GM19328 (cell line): ENCODE results near the gene HTT.
"Not testable (repeated sequence)": the region's sequence is repeated elsewhere in the genome, so short reads cannot be mapped to it uniquely, and the experiment has no call there.

Source experiments
- ATAC-seq: cut with Tn5 transposase; IDR thresholded peaks from one replicate; pipeline ENCODE4 v1.9.1; 2021; ENCODE audit warnings: mild to moderate bottlenecking, moderate library complexity; ENCODE audit not compliant: unreplicated experiment

The HTT gene

DNA sequence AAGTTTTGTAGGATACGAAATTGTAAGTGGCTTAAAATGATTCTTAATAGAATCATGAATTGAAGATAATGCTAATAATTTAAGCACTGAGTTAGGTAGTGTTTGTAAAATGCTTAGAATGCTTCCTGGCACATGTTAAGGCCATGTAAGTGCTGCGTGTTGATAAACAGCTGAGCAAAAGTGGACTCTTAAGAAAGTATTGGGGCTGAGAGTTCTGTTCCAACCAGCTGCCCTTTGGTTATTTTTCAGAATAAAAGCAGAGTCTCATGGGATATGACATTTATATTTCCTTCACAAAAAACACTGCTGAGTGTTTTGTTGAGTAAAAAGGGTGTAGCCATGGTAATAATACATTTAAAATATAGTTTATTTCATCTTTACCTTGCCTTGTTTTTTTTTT is 42.5 kb downstream of the HTT start:
- no peak for ATAC-seq

DNA sequence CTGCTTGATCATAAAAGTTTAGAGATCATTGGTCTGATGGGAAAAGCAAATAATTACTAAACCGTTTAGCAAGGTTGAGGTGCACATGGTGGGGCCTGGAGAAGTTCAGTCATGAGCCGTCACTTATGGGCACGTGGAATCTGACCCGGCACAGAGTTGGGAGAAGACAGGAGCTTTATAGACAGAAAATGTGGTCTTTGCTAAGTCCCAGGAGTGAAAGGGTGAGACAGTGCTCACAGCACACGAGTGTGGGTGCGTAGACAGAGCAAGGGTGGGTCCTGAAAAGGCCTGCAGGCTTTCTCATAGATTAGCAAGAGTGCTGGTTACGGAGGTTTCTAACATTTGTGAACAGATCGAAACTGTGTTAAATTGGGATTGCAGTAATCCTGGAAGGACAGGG is 43.8 kb downstream of the HTT start:
- no peak for ATAC-seq

DNA sequence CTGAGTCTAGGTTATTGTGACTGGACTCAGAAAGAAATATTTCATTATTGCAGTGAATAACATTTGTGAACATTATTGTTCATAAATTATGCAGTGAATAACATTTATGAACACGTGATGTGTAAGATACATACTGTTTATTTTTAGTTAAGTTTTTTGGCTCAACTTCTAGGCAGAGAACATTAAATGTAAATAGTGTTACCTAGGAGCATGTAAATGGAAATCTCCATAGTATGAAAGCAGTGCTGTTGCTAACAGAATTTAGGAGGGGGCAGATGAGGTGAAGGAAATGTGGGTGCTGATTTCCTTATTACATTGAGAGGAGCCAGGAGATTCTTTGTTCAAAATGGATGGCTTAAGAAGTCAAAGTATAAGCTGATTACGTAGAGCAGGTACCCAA is 45.0 kb downstream of the HTT start:
- no peak for ATAC-seq

DNA sequence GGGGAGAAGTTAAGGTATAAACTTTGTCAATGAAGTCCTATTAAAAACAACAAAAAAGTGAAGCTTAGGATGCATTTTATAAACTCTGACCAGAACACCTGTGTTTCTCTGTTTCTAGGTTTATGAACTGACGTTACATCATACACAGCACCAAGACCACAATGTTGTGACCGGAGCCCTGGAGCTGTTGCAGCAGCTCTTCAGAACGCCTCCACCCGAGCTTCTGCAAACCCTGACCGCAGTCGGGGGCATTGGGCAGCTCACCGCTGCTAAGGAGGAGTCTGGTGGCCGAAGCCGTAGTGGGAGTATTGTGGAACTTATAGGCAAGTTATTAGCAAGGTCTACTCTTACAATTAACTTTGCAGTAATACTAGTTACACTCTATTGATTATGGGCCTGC is 46.6 kb downstream of the HTT start:
- ATAC-seq = no peak

DNA sequence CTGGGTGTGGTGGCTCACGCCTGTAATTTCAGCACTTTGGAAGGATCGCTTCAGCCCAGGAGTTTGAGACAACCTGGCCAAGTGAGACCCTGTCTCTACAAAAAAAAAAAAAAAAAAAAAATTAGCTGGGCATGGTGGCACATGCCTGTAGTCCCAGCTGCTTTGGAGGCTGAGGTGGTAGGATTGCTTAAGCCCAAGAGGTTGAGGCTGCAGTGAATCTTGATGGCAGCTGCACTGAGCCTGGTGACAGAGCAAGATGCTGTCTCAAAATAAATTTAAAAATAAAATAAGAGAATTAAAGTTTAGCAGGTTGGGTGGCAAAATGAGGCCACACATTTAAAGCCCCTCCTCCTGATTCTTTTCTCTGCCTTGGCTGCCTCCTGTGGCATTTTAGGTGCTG is 47.1 kb downstream of the HTT start:
- ATAC-seq = no peak

DNA sequence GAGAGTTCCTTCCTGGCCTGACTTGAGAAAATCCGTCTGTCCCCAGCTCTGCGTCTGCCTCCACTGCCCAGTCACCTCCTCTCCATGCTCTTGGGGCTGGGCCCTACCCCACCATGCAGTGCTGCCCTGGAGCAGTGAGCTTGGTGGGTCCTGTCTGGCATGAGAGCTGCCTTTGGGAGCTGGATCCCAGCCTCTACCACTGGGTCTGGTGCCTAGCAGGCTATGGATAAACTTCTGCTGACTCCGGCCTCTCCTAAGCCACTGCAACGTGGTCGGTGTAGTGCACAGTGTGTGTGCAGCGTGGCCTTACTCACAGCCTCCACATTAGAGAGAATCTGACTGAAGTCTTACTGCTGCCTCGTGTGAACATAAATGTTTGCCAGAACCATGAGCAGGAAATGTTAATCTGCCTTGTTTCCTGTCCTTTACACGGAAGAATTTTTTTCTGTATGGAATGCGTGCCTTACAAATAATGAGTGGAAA is 47.6 kb downstream of the HTT start:
- no peak for ATAC-seq

DNA sequence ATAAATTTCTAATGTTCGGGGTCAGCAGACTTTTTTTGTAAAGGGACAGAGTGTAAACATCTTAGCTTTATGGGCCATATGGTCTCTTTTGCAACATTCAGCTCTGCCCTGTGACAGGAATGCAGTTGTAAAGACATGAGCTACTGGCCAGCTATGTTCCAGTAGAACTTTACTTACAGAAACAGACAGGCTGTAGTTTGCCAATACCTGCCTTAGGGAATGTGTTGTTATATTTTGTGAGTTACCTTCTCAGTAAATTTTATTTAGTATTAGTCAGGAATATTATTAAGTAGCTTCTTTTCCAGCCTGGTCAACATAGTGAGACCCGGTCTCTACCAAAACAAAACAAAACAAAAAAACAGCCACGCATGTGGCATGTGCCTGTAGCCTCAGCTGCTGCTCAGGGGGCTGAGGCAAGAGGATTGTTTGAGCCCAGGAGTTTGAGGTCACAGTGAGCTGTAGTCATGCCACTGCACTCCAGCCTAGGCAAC is 48.7 kb downstream of the HTT start:
- ATAC-seq = no peak

DNA sequence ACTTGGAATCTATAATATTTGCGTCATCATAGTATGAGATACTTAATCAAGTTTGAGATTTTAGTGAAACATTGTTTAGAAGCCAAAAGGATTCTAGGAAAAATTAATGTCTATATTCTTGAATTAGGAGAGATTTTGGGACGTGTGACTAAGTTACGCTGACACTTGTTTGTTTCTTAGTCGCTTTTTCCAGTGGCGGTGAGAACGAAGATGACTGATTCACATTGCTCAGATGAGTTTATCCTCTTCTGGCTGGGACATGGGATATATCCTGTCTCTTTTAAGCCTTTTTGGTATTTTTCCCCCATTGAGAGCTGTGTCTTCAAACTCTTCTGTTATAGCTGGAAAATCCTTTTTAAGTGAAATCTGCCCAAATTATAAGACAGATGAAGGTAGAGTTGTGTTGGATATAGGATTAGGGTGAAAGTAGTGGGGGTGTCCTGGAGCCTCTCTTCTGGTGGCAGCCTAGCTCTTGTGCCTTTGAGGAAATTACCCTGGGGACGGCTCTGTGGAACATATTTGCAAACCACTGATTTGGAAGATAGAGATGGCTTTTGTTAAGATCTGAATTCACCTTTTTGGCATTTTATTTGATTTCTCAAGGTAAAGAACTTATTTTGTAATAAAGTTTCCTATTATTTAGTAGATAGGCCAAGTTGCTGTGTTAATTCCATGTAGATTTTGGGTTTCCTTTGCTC is 49.7 kb downstream of the HTT start:
- ATAC-seq = no peak

DNA sequence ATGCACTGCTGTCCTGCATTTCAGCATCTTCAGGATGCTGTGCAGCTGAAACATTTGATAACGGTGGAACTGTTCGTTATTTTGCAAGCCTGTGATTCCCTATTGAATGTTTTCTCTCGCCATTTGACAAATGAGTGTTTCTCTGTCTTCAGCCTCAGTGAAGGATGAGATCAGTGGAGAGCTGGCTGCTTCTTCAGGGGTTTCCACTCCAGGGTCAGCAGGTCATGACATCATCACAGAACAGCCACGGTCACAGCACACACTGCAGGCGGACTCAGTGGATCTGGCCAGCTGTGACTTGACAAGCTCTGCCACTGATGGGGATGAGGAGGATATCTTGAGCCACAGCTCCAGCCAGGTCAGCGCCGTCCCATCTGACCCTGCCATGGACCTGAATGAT is 52.6 kb downstream of the HTT start:
- no peak for ATAC-seq

DNA sequence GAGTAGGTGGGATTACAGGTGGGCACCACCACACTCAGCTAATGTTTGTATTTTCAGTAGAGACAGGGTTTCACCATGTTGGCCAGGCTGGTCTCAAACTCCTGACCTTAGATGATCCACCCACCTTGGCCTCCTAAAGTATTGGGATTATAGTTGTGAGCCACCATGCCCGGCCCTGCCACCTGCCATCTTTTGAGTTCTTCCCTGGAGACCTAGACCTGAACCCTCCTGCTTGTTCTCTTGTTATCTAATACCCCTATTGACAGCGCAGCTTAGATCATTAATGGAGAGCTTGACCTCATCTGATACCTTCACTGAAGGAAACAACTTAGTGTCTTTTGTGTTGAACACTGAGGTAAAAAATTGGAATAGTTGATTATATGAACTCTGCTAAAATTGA is 53.6 kb downstream of the HTT start:
- ATAC-seq = no peak

DNA sequence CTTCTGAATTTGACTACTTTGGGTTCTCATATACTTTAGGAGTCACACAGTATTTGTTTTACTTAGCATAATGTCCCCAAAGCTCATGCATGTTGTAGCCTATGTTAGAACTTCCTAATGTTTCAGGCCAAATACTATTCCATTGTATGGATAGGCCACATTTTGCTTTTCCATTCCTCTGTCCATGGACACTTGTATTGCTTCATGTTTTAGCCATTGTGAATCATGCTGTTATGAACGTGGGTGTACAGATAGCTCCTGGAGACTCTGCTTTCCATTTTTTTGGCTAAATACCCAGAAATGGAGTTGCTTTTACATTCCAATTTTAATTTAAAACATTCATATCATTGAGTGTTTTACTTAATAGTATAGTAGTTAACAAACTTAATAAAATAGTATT is 54.5 kb downstream of the HTT start:
- no peak for ATAC-seq

DNA sequence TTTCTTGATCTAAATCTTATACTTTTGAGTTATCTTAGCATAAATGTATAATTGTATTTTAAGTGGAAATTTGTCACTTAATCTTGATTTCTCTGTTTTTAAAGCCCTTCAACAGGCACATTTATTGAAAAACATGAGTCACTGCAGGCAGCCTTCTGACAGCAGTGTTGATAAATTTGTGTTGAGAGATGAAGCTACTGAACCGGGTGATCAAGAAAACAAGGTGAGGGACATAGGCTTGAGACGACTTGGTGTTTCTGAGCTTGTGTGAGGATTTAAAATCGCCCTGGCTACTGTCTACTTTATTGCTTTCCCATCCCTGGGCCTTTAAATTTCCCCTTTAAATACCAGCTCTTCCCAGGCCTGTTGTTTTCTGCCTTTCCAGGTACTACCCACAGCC is 55.7 kb downstream of the HTT start:
- ATAC-seq = no peak

DNA sequence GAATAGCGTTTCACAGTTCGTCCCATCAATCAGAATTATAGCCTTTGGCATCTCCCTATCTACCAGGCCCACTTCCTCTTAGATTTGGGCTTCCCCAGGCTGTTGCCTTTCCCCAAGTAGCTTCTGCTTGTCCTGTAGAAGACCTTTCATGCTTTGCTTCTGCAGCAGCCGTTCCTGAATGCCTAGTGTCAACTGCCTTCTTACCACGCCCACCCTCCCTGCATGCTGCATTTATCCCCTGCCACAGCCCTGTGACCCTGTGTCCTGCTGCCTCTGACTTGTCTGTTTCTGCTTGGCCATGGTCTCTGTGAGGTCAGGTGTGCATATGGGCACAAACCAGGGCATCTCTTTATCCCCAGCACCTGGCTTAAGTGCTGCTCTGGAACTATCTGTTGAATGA is 56.3 kb downstream of the HTT start:
- ATAC-seq = no peak

DNA sequence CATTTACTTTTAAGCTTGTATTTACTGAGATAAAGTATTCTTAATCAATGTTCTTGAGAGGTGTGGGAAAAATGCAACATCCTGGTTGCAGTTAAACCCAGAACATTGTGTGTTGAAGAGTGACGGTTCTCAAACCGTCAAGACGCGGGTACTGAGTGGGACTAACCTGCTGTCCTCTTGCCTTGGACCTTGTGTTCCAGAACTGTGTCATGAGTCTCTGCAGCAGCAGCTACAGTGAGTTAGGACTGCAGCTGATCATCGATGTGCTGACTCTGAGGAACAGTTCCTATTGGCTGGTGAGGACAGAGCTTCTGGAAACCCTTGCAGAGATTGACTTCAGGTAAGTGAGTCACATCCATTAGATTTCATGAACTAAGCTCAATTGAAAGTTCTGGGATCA is 59.7 kb downstream of the HTT start:
- ATAC-seq = no peak

DNA sequence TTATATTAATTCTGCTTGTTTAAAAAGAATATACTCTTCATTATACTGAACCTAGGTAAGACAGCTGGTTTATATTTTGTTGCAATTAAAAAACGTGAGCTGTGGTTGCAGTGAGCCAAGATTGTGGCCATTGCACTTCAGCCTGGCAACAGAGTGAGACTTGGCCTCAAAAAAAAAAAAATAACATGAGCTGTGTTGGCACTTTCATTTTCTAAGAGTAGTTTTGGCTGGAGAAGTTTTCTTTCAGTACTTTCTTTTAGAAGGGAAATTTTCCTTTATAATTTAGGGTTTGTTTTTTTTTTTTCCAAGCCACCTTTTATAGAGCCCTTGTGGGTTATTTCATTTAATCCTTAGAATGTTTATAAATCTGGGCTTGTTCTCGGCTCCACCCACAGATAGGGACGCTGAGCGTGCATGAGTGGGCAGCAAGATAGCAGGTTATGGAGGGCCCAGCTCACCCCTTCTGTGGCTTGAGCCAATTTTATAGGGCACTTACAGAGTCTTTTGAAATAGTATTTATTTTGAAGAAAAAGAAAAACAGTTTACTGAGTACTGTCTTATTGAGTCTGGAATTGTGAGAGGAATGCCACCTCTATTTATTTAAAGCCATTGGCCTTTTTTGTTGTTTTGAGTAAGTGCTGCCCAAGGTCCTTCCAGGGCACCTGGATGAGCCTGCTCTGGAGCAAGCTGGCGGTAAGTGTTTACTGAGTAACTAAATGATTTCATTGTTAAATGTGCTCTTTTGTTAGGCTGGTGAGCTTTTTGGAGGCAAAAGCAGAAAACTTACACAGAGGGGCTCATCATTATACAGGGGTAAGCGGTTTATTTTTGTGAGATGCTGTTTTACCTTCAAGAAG is 60.9 kb downstream of the HTT start:
- ATAC-seq = no peak

DNA sequence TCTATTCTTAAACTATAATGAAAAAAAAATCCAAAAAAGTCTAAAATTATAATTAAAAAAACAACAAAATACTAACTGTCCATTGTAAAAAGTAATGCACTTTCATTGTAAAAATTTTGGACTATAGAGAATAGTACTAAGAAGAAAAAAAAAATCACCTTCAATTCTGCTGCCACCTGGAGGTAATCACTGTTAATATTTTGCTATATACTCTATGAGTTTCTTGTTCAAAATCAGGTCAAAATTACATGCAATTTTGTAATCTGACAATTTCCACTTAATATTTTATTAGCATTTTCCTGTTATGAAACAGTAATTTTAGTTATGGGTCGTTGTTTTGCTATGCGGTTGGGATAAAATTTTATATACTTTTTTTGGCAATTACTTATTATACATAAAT is 62.0 kb downstream of the HTT start:
- no peak for ATAC-seq

DNA sequence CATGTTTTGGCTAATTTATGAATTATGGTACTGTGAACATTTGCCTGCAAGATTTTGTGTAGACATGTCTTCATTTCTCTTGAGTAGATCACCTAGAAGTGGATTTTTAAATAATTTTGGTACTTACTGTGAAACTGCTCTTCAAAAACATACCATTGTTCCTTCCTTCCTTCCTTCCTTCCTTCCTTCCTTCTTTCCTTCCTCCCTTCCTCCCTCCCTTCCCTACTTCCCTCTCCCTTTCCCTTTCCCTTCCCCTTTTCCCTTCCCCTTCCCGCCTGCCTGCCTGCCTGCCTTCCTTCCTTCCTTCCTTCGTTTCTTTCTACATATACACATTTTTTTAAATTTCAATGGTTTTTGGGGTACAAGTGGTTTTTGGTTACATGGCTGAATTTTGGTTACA is 63.4 kb downstream of the HTT start:
- ATAC-seq = no peak

DNA sequence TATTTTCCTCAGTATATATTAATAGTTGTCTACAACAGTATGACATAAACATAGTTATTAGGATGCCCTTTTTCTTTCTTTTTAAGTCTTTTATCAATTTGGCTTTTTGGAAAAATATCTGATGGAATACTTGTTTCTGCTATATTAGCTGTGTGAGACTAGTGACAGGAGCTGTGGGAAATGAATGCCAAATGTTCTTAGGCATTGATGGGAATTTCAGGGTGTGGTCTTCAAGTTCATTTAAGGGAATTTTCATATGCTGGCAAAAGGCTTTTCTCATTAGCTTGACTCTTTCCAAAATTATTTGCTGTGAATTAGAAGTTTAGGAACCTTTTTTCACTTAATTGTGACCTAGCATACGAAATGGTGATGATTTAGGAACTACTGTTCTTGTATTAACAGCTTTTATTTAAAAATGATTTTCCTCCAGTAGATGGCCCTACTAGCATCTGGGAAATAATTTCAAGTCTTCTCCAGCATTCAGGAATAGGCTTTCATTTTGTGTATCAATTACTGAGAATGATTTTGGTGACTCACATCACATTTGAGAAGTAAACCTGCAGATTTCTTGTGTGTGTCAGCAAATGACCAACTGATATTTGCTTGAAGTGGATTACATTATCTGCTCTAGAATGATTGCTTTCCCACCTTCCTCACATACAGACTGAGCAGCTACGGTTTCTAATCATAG is 70.9 kb downstream of the HTT start:
- ATAC-seq = no peak

DNA sequence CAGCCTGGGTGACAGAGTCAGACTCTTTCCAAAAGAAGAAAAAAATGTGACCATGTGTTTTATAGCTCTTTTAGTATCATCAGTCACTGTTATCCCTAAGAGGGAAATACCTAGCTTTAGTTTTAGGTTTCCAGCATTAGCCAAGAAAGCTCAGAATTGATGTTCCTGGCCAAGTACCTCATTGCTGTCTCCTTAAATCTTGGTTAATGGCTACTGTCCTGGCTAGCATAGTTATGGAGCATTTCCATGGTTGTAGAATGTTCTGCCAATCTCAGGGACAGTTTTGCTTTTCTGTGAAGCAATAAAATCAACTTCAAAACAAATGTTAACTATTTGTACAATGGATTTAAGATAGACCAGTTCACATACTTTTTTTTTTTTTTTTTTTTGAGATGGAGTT is 74.4 kb downstream of the HTT start:
- ATAC-seq = no peak

DNA sequence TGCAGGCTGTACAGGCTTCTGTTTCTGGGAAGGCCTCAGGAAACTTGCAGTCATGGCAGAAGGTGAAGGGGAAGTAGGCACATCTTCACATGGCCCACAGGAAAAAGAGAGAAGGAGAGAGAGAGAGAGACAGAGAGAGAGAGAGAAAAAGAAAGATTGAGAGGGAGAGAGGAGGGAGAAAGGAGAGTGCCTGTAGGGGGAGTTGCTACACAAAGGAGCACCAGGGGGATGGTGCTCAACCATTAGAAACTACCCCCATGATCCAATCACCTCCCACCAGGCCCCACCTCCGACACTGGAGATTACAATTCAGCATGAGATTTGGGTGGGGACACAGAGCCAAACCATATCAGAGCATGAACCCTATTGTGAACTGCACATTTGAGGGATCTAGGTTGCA is 76.8 kb downstream of the HTT start:
- not testable (repeated sequence) for ATAC-seq

DNA sequence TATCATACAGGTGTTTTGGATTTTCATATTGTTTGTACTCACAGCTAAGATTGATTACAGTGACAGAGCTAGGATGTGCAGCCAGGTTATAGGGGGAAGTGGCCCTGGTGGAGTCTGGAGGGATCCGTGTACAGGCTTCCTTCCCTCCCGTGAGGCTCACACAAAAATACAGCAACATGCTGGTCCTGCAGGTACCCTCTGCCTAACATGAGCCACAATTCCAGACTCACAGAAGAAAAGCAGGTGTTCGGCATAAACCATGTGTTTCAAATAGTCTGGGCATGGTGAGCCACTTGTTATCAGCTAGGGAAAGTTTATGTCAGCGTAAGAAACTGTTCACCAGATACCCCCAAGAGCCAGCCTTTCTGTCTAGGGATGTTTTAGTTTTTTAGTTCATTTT is 82.9 kb downstream of the HTT start:
- ATAC-seq = no peak

DNA sequence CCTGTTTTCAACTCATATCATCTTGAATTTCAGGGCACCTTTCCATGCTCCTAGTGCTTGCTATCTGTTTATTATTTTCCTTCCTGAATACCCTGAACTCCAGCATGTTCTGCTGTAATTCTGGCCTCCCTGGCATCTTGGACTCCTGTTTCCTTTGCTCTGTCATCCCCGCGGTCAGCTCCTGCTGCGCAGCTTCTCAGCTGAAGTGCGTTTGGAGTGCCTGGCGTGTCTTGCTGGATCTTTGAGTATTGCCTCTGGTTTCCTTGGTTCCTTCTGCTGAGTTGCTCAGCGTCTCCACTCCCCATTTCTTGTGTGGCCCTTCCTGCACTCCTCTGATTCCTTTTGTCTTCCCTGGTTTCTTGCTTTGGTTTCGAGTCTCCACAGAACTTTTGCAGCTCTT is 84.4 kb downstream of the HTT start:
- ATAC-seq = no peak
